Astrocyte of the cerebellum (primary cell): Measurements from ENCODE around the gene NLRC5.

ENCODE experiments used
- DNase-seq: peaks from one replicate; pipeline ENCODE4 v3.0.0-alpha.2; 2011; ENCODE audit warnings: low read depth
- H3K4me3 ChIP-seq: 2 replicates; pipeline ENCODE4 v1.5.1; 2011; ENCODE audit warnings: mild to moderate bottlenecking, low read depth, low read length, moderate library complexity
- in situ Hi-C: cut with HindIII; loops from 2 replicates; pipeline ENCODE4 v1.10.0; 2017; ENCODE audit warnings: low sequenced_read_pairs
- TF ChIP-seq, protein P1 (sequence below): IDR thresholded peaks from 2 replicates; pipeline ENCODE4 v1.5.1; 2012; ENCODE audit warnings: low read length, low read depth, moderate library complexity, mild to moderate bottlenecking; ENCODE audit errors: missing control alignments

The NLRC5 gene

DNA sequence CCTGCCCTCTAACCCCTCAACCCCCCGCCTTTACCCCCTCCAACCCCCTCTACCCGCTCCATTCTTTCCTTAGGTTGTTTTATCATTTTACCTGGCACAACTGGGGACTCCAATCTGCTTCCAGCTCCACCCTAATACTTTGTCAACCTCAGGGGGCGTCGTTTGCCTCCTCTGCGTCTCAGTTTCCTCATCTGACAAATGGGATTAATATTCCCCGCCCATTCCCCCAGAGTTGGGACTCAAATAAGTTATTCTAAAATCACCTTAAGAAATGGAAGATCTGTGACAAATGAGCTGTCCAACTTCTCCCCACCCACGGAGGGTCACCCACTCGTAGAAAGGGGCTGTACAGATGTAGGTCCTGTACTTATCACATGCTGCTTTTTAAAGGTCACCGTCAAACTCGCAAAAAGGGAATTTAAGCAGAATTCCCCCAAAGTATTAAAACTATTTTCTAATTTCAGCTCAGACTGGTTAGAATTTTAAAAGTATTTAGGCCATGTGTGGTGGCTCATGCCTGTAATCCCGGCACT is 62.4 kb downstream of the NLRC5 start:
- DNase-seq, result no peak
- no peak overlapping the region for H3K4me3 ChIP-seq
- in situ Hi-C loops, result loop anchor here (5.0 kb wide), 1 partner anchor 54 kb away; no protein-coding TSS in a partner anchor
- TF ChIP-seq, protein P1, sequence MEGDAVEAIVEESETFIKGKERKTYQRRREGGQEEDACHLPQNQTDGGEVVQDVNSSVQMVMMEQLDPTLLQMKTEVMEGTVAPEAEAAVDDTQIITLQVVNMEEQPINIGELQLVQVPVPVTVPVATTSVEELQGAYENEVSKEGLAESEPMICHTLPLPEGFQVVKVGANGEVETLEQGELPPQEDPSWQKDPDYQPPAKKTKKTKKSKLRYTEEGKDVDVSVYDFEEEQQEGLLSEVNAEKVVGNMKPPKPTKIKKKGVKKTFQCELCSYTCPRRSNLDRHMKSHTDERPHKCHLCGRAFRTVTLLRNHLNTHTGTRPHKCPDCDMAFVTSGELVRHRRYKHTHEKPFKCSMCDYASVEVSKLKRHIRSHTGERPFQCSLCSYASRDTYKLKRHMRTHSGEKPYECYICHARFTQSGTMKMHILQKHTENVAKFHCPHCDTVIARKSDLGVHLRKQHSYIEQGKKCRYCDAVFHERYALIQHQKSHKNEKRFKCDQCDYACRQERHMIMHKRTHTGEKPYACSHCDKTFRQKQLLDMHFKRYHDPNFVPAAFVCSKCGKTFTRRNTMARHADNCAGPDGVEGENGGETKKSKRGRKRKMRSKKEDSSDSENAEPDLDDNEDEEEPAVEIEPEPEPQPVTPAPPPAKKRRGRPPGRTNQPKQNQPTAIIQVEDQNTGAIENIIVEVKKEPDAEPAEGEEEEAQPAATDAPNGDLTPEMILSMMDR, result no peak

- DNase-seq, result no peak
- in situ Hi-C loops, result loop anchor here (5.0 kb wide), 1 partner anchor 56 kb away; no protein-coding TSS in a partner anchor
- TF ChIP-seq, protein P1, result no peak
- no peak overlapping the region for H3K4me3 ChIP-seq
Observed at GRCh38 chr16:57053206-57053605, 63.8 kb downstream of the NLRC5 start.

DNA sequence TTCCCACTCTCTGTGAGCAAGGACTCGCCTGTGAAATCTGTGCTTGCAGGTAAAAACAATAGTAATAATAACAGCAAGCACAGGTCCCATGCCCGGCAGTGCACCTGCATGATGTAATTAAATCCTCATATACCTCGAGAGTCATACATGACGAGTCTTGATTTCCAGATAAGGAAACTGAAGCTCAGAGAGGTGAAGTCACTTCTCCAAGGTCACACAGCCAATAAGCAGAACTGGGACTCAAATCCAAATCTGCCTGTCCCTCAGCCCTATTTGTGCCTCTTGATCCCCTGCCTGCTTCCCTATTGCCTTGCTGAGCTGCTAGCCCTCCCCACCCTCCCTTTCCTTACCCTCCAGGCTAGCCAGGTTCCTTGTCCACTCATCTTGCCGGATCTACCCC is 65.0 kb downstream of the NLRC5 start:
- TF ChIP-seq, protein P1, result no peak
- DNase-seq, result no peak
- in situ Hi-C loops, result loop anchor here (5.0 kb wide), 1 partner anchor 57 kb away; no protein-coding TSS in a partner anchor
- no peak overlapping the region for H3K4me3 ChIP-seq

DNA sequence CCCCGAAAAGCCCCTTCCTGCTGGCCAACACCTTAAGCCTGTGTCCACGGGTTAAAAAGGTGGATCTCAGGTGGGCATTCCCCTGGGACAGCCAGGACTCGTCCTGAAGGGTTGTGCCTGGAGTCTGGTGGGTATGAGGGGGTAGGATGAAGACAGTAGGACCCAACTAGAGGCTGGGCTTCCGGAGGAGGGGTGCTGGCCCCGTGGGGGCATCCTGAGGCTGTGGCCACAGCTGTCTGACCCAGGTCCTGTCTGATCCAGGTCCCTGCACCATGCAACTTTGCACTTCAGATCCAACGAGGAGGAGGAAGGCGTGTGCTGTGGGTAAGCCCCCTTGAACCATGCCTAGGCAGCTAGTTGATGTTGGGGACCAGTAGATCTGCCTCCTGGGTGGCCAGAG is 65.4 kb downstream of the NLRC5 start:
- in situ Hi-C loops, result loop anchor here (5.0 kb wide), 1 partner anchor 57 kb away; no protein-coding TSS in a partner anchor
- no peak for DNase-seq
- TF ChIP-seq, protein P1, result no peak
- H3K4me3 ChIP-seq, result no peak overlapping the region

DNA sequence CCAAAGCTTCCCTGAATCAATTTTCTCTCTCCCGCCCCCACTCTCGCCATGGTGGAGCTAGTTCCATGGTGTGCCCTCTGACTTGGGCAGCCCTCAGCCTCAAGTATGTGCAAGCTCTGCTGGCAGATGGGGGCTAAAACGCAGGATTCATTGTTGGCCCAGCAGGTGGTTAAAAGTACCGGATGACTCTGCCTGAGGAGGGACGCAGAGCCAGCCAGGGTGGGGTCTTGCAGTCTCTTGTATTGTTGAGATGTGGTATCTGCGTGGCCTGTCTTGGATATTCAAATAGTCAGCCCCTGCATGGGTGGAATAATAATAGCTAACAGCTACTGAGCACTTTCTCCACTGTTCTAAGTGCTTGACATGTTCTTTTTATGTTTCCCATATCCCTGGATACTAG is 66.3 kb downstream of the NLRC5 start:
- TF ChIP-seq, protein P1, result no peak
- no peak for DNase-seq

GRCh38 chr16:57058291-57058861 is 69.0 kb downstream of the NLRC5 start:
- TF ChIP-seq, protein P1, result no peak
- no peak for DNase-seq
- no peak overlapping the region for H3K4me3 ChIP-seq
- in situ Hi-C loops, result no loop called here

More for the DNA sequence above, 66.3 kb downstream of the NLRC5 start:
- H3K4me3 ChIP-seq, result no peak overlapping the region
- in situ Hi-C loops, result no loop called here
